Kidney (tissue), 14 donors: ENCODE results near the gene DIPK1B. TPM values are rescaled to one million over a fixed set of nuclear protein-coding genes. Genes with fewer than 3 reads are reported as not detected.
A peak's percentile ranks its signal among the peaks of the same experiment; 100 is the strongest.
"Not testable (repeated sequence)": the region's sequence is repeated elsewhere in the genome, so short reads cannot be mapped to it uniquely, and the experiment has no call there.

Source experiments
- DNase-seq, 5 donors: peaks; one replicate each; pipeline ENCODE4 v3.0.0-alpha.2; 2013 to 2020
- FAIRE-seq: peaks from 2 replicates; lab custom pipeline; 2012; peaks lifted over from hg19 to GRCh38; lab: Jason Lieb, UNC
- H3K27ac ChIP-seq, 2 donors: one replicate each; pipeline ENCODE4 v1.7.0; 2013; ENCODE audit warnings: low read depth in 2 of 2, low read length in 2 of 2, inconsistent platforms in 1 of 2
- H3K27me3 ChIP-seq: one replicate; pipeline ENCODE4 v1.7.1; 2013; ENCODE audit warnings: low read length, inconsistent platforms; ENCODE audit not compliant: control insufficient read depth, insufficient read depth
- H3K36me3 ChIP-seq, 3 donors: one replicate each; pipeline versions ENCODE4 v1.7.0 to v1.7.1; 2013; ENCODE audit warnings: low read length in 3 of 3, control low read depth in 1 of 3, inconsistent platforms in 1 of 3; ENCODE audit not compliant: insufficient read depth in 3 of 3, control insufficient read depth in 2 of 3
- H3K4me1 ChIP-seq, 3 donors: one replicate each; pipeline versions ENCODE4 v1.7.0 to v1.7.1; 2013; ENCODE audit warnings: low read length in 3 of 3, inconsistent platforms in 1 of 3, low read depth in 1 of 3; ENCODE audit not compliant: control insufficient read depth in 2 of 3, insufficient read depth in 2 of 3
- H3K4me3 ChIP-seq, 3 donors: one replicate each; pipeline versions ENCODE4 v1.7.0 to v1.8.1; 2013; ENCODE audit warnings: low read length in 3 of 3, control low read depth in 1 of 3, inconsistent platforms in 1 of 3
- H3K9ac ChIP-seq, 3 donors: one replicate each; pipeline versions ENCODE4 v1.7.0 to v1.7.1; 2013; ENCODE audit warnings: low read length in 3 of 3, control low read depth in 1 of 3, inconsistent platforms in 1 of 3
- H3K9me3 ChIP-seq, 3 donors: one replicate each; pipeline versions ENCODE4 v1.7.0 to v1.7.1; 2013; ENCODE audit warnings: low read length in 3 of 3, control low read depth in 1 of 3, inconsistent platforms in 1 of 3; ENCODE audit not compliant: control insufficient read depth in 2 of 3, insufficient read depth in 1 of 3
- CTCF ChIP-seq: IDR thresholded peaks from 3 replicates; pipeline ENCODE4 v1.5.1; 2012; ENCODE audit warnings: mild to moderate bottlenecking, moderate library complexity, borderline replicate concordance; ENCODE audit not compliant: insufficient read depth; ENCODE audit errors: extremely low read depth
- intact Hi-C: fragments of 100-400 bp; cut with DNase I; formaldehyde crosslinking; loops from one replicate; pipeline ENCODE4 v1.11.1; 2022
- polyA plus RNA-seq: library from polyadenylated mRNA; stranded (reverse); fragments of 350-450 nt; fragmentation: Illumina TruSeq; extraction: RNeasy Lipid Tissue Mini Kit (QIAGEN cat#74804); gene quantifications from one replicate; pipeline ENCODE4 v1.2.3, GENCODE V29; 2014; ENCODE audit warnings: low read depth, low replicate concordance; ENCODE audit not compliant: insufficient read depth
- total RNA-seq: library from RNA; stranded (reverse); fragmentation: NEBNext Ultra II Directional; extraction: Animal tissue kit (Norgen Biotek cat#: 25700); gene quantifications from one replicate; pipeline ENCODE4 v1.2.1, GENCODE V29; 2021
- donor health status: control.
- donor health status: control.
- donor health status: control.
- donor health status: control.
- donor health status: control.
- donor health status: DM: yes; HTN: yes; CAD: no.
- donor health status: Normal renal cell carcinoma (clear cell type).

DIPK1B gene
- total and polyA plus RNA-seq, 2 donors from 2014 or later: 7.5 to 22.6 TPM

- no peak overlapping the region for H3K27ac ChIP-seq
- TF ChIP-seq CTCF: no peak
- intact Hi-C loops: no loop called here
- H3K4me3 ChIP-seq: no peak overlapping the region
- DNase-seq (peak in 1 of 5 donors; percentile 74), FAIRE-seq (no peak)
- H3K9ac ChIP-seq: no peak overlapping the region
- no peaks in the 10 kb centered on the region for H3K27me3 ChIP-seq
- peaks cover 0 to 19% (median 0%) of the 10 kb centered on the region in 3 donors for H3K4me1 ChIP-seq
- H3K36me3 ChIP-seq: no peaks in the 10 kb centered on the region
- no peaks in the 10 kb centered on the region for H3K9me3 ChIP-seq
Observed at GRCh38 chr9:136709454-136710109, 2.8 kb upstream of the DIPK1B start.

GRCh38 chr9:136710543-136710942 is 1.8 kb upstream of the DIPK1B start:
- Histone ChIP-seq H3K27ac (no peak overlapping the region), H3K4me1 (peaks cover 0 to 24% (median 0%) of the 10 kb centered on the region in 3 donors), H3K9me3 (no peaks in the 10 kb centered on the region), H3K27me3 (no peaks in the 10 kb centered on the region), H3K4me3 (no peak overlapping the region), H3K36me3 (no peaks in the 10 kb centered on the region), H3K9ac (no peak overlapping the region)
- TF ChIP-seq CTCF: no peak
- no peak for FAIRE-seq
- intact Hi-C loops: no loop called here
- no peak for DNase-seq

- H3K27me3 ChIP-seq, H3K9me3 ChIP-seq, H3K36me3 ChIP-seq, FAIRE-seq, H3K27ac ChIP-seq, intact Hi-C loops, DNase-seq, H3K9ac ChIP-seq, H3K4me3 ChIP-seq: not testable (repeated sequence)
- peaks cover 0 to 24% (median 0%) of the 10 kb centered on the region in 3 donors for H3K4me1 ChIP-seq
Observed at GRCh38 chr9:136711219-136711648, 1.1 kb upstream of the DIPK1B start.

- Histone ChIP-seq H3K4me1 (peaks cover 0 to 24% (median 0%) of the 10 kb centered on the region in 3 donors), H3K9me3 (no peaks in the 10 kb centered on the region), H3K36me3 (no peaks in the 10 kb centered on the region), H3K27me3 (no peaks in the 10 kb centered on the region), H3K9ac (peak overlapping the region in 2 of 3 donors; percentile 16 to 19), H3K4me3 (peak overlapping the region; percentile 26 to 53 (median 34)), H3K27ac (peak overlapping the region; percentile 23 to 57)
- intact Hi-C loops: no loop called here
- TF ChIP-seq CTCF: no peak
- FAIRE-seq: no peak
- peak in 1 of 5 donors; percentile 84 for DNase-seq
Observed at GRCh38 chr9:136712690-136713544, 545 bp downstream of the DIPK1B start.
